Left lung (tissue), 10 donors: ENCODE measurements around the gene HOXA4. TPM values are rescaled to one million over a fixed set of nuclear protein-coding genes. Genes with fewer than 3 reads are reported as not detected.
A peak's percentile ranks its signal among the peaks of the same experiment; 100 is the strongest.

Source experiments
- ATAC-seq: fragments of 200-7000 bp; cut with Tn5 transposase; one replicate; pipeline ENCODE4 v1.9.1; 2020; ENCODE audit warnings: moderate library complexity
- DNase-seq, 4 donors: peaks; one replicate each; pipeline ENCODE4 v3.0.0-alpha.2; 2013 to 2020
- H3K27ac ChIP-seq, 2 donors: fragments of 200-600 bp; sonication (generic) in 1 of 2; one replicate each; pipeline versions ENCODE4 v1.5.0 to v1.8.0; 2020 to 2021
- H3K27me3 ChIP-seq, 2 donors: fragments of 200-600 bp; sonication (generic) in 1 of 2; one replicate each; pipeline versions ENCODE4 v1.5.0 to v1.8.0; 2020 to 2021
- H3K36me3 ChIP-seq, 2 donors: fragments of 200-600 bp; sonication (generic) in 1 of 2; one replicate each; pipeline versions ENCODE4 v1.5.0 to v1.8.0; 2020 to 2021
- H3K4me1 ChIP-seq, 2 donors: fragments of 200-600 bp; one replicate each; pipeline ENCODE4 v1.8.0; 2021
- H3K4me3 ChIP-seq, 2 donors: fragments of 200-600 bp; sonication (generic) in 1 of 2; one replicate each; pipeline versions ENCODE4 v1.5.0 to v1.8.0; 2020 to 2021; ENCODE audit warnings: mild to moderate bottlenecking in 1 of 2
- H3K9me3 ChIP-seq, 2 donors: fragments of 200-600 bp; sonication (generic) in 1 of 2; one replicate each; pipeline versions ENCODE4 v1.5.0 to v1.8.0; 2020 to 2021
- CTCF ChIP-seq, 2 donors: fragments of 200-600 bp; sonication (generic) in 1 of 2; IDR thresholded peaks; one replicate each; pipeline versions ENCODE4 v1.5.0 to v1.8.0; 2021; ENCODE audit warnings: antibody characterized with exemption in 2 of 2
- intact Hi-C, 2 donors: fragments of 100-400 bp; cut with DNase I; formaldehyde crosslinking; loops; one replicate each; pipeline versions ENCODE4 v1.11.2 to v1.14.2; 2022
- polyA plus RNA-seq, 6 donors: library from polyadenylated mRNA; unstranded; fragments of 120-200 nt; gene quantifications; one replicate each; pipeline ENCODE4 v1.2.1, GENCODE V29; 2013; ENCODE audit not compliant: insufficient read length in 6 of 6
- total RNA-seq, 2 donors: library from RNA; stranded (reverse); fragmentation: NEBNext Ultra II Directional; extraction: Animal tissue kit (Norgen Biotek cat#: 25700); gene quantifications; one replicate each; pipeline ENCODE4 v1.2.1, GENCODE V29; 2021
- donor health status: DM: no; HTN: yes; CAD: no.
- donor health status: DM: no; HTN: no; CAD: no.

Gene HOXA4
- total and polyA plus RNA-seq, 8 donors: 3.4 to 35.8 (median 34.1) TPM

GRCh38 chr7:27172823-27173510 lies 42.4 kb upstream of the HOXA4 start:
- Histone ChIP-seq H3K36me3 (no peaks in the 10 kb centered on the region), H3K4me3 (peak overlapping the region; percentile 12 to 47), H3K4me1 (peaks cover 0 to 48% of the 10 kb centered on the region in 2 donors), H3K9me3 (no peaks in the 10 kb centered on the region), H3K27me3 (peaks cover 100% of the 10 kb centered on the region in 2 donors), H3K27ac (no peak overlapping the region)
- ATAC-seq: peak; percentile 20
- TF ChIP-seq CTCF (IDR thresholded peaks at IDR 0.05): no peak
- intact Hi-C loops: no loop called here
- peak in 1 of 4 donors; percentile 34 for DNase-seq

GRCh38 chr7:27172315-27172774 lies 41.8 kb upstream of the HOXA4 start:
- Histone ChIP-seq H3K9me3 (no peaks in the 10 kb centered on the region), H3K4me1 (peaks cover 0 to 48% of the 10 kb centered on the region in 2 donors), H3K4me3 (no peak overlapping the region), H3K36me3 (no peaks in the 10 kb centered on the region), H3K27me3 (peaks cover 100% of the 10 kb centered on the region in 2 donors), H3K27ac (no peak overlapping the region)
- no peak for TF ChIP-seq CTCF (IDR thresholded peaks at IDR 0.05)
- ATAC-seq: no peak
- intact Hi-C loops: no loop called here
- peak in 1 of 4 donors; percentile 17 for DNase-seq

GRCh38 chr7:27171637-27172314 lies 41.2 kb upstream of the HOXA4 start:
- DNase-seq: peak in 1 of 4 donors; percentile 26
- no peak overlapping the region for H3K4me3 ChIP-seq
- H3K4me1 ChIP-seq: peaks cover 0 to 53% of the 10 kb centered on the region in 2 donors
- no peaks in the 10 kb centered on the region for H3K9me3 ChIP-seq
- peaks cover 100% of the 10 kb centered on the region in 2 donors for H3K27me3 ChIP-seq
- no peaks in the 10 kb centered on the region for H3K36me3 ChIP-seq
- no peak overlapping the region for H3K27ac ChIP-seq
- no peak for TF ChIP-seq CTCF (IDR thresholded peaks at IDR 0.05)
- no peak for ATAC-seq
- intact Hi-C loops: no loop called here

- DNase-seq: peak in 1 of 4 donors; percentile 15
- TF ChIP-seq CTCF (IDR thresholded peaks at IDR 0.05): no peak
- intact Hi-C loops: no loop called here
- no peak overlapping the region for H3K4me3 ChIP-seq
- H3K4me1 ChIP-seq: peaks cover 0 to 58% of the 10 kb centered on the region in 2 donors
- ATAC-seq: no peak
- no peaks in the 10 kb centered on the region for H3K36me3 ChIP-seq
- H3K9me3 ChIP-seq: no peaks in the 10 kb centered on the region
- peaks cover 100% of the 10 kb centered on the region in 2 donors for H3K27me3 ChIP-seq
- H3K27ac ChIP-seq: no peak overlapping the region
Observed at GRCh38 chr7:27171325-27171636, 40.7 kb upstream of the HOXA4 start.
